ENCODE measurements around the gene RELL2. TPM values are rescaled to one million over a fixed set of nuclear protein-coding genes. Genes with fewer than 3 reads are reported as not detected.
"Not testable (repeated sequence)": the region's sequence is repeated elsewhere in the genome, so short reads cannot be mapped to it uniquely, and the experiment has no call there.

The RELL2 gene
- total RNA-seq, 1 experiment from 2014 or later: 20.4 TPM

GRCh38 chr5:141603923-141604717 is 32.7 kb upstream of the RELL2 start:
- no peak for DNase-seq
- H3K4me1 ChIP-seq (ENCODE audit: low read length): peaks cover 99% of the 10 kb centered on the region
- H3K9ac ChIP-seq (ENCODE audit: low read length): peak overlapping the region; percentile 16; the same call in 1 of the 2 replicates
- peak overlapping the region; percentile 87 for H3K27ac ChIP-seq (ENCODE audit: low read length)
- H3K4me3 ChIP-seq (ENCODE audit: low read length): no peak overlapping the region
- H3K27me3 ChIP-seq (ENCODE audit: low read length): no peaks in the 10 kb centered on the region
- peaks cover 98% of the 10 kb centered on the region for H3K79me2 ChIP-seq (ENCODE audit: low read length)
- H3K4me2 ChIP-seq (ENCODE audit: low read depth, low read length, poor library complexity, severe bottlenecking): peak overlapping the region; percentile 63
- no peaks in the 10 kb centered on the region for H3K9me3 ChIP-seq (ENCODE audit: low read length)
- H3K9me2 ChIP-seq (replicated peaks; ENCODE audit: insufficient read depth, low read length): no peaks in the 10 kb centered on the region
- no peaks in the 10 kb centered on the region for H3K36me3 ChIP-seq (ENCODE audit: insufficient read depth, low read length)
- no peaks in the 10 kb centered on the region for H4K20me1 ChIP-seq (ENCODE audit: insufficient read depth, low read depth, low read length)
- H2AFZ ChIP-seq (ENCODE audit: low read length): no peak overlapping the region

DNA sequence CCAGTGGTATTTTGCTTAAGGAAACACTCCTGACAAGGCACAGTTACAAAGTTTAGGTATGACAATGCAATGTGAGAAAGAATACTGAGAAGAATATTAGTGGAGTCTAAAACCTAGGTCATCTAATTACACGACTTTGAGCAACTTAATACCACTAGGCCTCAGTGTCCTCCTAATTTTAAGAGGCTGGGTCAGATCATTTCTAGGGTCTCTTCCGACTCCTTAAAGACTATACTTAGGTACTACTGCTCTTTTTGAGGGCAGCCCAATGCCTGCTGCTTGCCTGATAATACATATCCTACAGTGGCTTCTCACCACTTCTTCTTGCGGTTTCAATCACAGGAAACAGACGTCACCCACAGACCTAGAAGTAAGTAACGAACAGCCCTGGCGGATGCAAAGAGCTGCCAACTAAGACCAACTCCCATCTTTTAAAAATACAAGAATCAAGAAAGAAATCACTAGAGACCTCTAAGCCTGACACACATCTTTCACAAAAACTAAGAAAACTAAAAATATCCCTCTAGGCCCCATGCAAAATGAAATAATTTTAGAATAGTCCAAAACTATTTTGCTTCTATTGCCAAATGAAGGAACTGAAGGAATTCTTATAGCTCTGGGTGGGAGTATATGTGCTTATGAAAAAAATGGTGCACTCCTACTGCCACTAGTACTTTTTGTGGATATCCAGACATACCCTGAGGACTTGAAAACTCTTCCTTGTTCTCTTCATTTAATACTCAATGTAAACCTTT is 31.1 kb upstream of the RELL2 start:
- H3K9me3 ChIP-seq (ENCODE audit: low read length): no peaks in the 10 kb centered on the region
- H3K9me2 ChIP-seq (replicated peaks; ENCODE audit: insufficient read depth, low read length): no peaks in the 10 kb centered on the region
- H3K27ac ChIP-seq (ENCODE audit: low read length): peak overlapping the region; percentile 87
- H3K36me3 ChIP-seq (ENCODE audit: insufficient read depth, low read length): no peaks in the 10 kb centered on the region
- H3K79me2 ChIP-seq (ENCODE audit: low read length): peaks cover 96% of the 10 kb centered on the region
- H3K4me1 ChIP-seq (ENCODE audit: low read length): peaks cover 90% of the 10 kb centered on the region
- no peaks in the 10 kb centered on the region for H4K20me1 ChIP-seq (ENCODE audit: insufficient read depth, low read depth, low read length)
- peak overlapping the region; percentile 37 for H3K4me3 ChIP-seq (ENCODE audit: low read length)
- peak overlapping the region; percentile 41 for H3K9ac ChIP-seq (ENCODE audit: low read length)
- peak; percentile 91 for DNase-seq
- H3K4me2 ChIP-seq (ENCODE audit: low read depth, low read length, poor library complexity, severe bottlenecking): peak overlapping the region; percentile 63
- no peak overlapping the region for H2AFZ ChIP-seq (ENCODE audit: low read length)
- no peaks in the 10 kb centered on the region for H3K27me3 ChIP-seq (ENCODE audit: low read length)

DNA sequence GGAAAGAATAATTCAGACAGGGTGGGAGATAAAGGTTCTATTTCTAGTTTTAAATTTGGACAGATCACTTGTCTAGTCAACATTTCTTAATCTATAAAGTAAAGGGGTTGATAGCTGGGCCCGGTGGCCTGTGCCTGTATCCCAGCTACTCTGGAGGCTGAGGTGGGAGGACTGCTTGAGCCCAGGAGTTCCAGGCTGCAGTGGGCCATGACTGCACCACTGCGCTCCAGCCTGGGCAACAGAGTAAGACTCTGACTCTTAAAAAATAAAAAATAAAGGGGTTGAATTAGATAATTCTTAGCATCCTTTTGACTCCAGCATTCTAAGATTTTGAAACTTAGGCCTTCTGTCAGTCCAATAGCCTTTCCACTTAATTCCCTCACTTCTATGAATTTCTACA is 28.8 kb upstream of the RELL2 start:
- Histone ChIP-seq H3K9me2 (replicated peaks; ENCODE audit: insufficient read depth, low read length) (no peaks in the 10 kb centered on the region), H3K27me3 (ENCODE audit: low read length) (no peaks in the 10 kb centered on the region), H3K9me3 (ENCODE audit: low read length) (no peaks in the 10 kb centered on the region), H4K20me1 (ENCODE audit: insufficient read depth, low read depth, low read length) (no peaks in the 10 kb centered on the region), H2AFZ (ENCODE audit: low read length) (no peak overlapping the region), H3K4me3 (ENCODE audit: low read length) (no peak overlapping the region), H3K79me2 (ENCODE audit: low read length) (peaks cover 97% of the 10 kb centered on the region), H3K4me1 (ENCODE audit: low read length) (peaks cover 77% of the 10 kb centered on the region), H3K27ac (ENCODE audit: low read length) (peak overlapping the region; percentile 87), H3K4me2 (ENCODE audit: low read depth, low read length, poor library complexity, severe bottlenecking) (peak overlapping the region; percentile 26), H3K9ac (ENCODE audit: low read length) (no peak overlapping the region), H3K36me3 (ENCODE audit: insufficient read depth, low read length) (peaks cover 15% of the 10 kb centered on the region)
- no peak for DNase-seq

DNA sequence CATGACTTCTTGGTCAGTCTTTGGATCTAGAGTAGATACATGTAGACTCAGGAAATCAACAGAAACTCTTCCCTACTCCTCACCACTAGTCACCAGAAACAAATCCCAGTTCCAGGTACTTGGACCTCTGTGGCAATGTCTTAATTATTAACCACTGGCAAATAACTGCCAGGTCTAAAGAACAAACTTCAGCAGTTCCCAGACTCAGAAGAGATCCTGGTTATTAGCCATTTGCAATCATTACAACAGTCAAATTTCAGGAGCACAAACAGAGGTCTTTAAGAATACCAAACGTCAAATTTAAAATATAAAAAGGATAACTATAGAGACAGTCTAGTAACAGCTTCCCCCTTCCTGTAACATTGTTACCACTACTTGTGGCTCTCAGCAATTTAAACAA is 28.2 kb upstream of the RELL2 start:
- H3K9me2 ChIP-seq (replicated peaks; ENCODE audit: insufficient read depth, low read length): no peaks in the 10 kb centered on the region
- H3K36me3 ChIP-seq (ENCODE audit: insufficient read depth, low read length): peaks cover 20% of the 10 kb centered on the region
- H3K27ac ChIP-seq (ENCODE audit: low read length): peak overlapping the region; percentile 87
- H3K27me3 ChIP-seq (ENCODE audit: low read length): no peaks in the 10 kb centered on the region
- peaks cover 77% of the 10 kb centered on the region for H3K4me1 ChIP-seq (ENCODE audit: low read length)
- no peak overlapping the region for H3K9ac ChIP-seq (ENCODE audit: low read length)
- H3K4me3 ChIP-seq (ENCODE audit: low read length): no peak overlapping the region
- no peaks in the 10 kb centered on the region for H4K20me1 ChIP-seq (ENCODE audit: insufficient read depth, low read depth, low read length)
- H3K9me3 ChIP-seq (ENCODE audit: low read length): no peaks in the 10 kb centered on the region
- peaks cover 97% of the 10 kb centered on the region for H3K79me2 ChIP-seq (ENCODE audit: low read length)
- H2AFZ ChIP-seq (ENCODE audit: low read length): no peak overlapping the region
- no peak for DNase-seq
- peak overlapping the region; percentile 26 for H3K4me2 ChIP-seq (ENCODE audit: low read depth, low read length, poor library complexity, severe bottlenecking)

DNA sequence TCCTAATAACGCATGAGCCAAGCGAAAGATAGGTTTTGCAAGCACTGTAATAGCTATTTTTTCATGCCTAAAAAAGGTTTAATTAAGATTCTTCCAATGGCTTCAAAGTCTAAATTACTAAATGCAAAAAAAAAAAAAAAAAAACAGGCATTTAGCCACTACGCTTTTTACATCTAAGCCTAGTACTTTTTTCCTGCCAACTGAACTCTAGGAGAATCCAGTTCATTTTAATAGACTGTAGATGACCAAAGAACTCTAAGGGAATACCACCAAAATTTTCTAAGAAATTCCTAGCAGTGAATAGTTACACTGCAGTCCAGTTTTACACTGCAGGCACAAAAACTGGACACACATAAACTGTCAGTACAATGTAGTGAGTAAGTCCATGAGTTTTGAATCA is 27.8 kb upstream of the RELL2 start:
- Histone ChIP-seq H3K4me2 (ENCODE audit: low read depth, low read length, poor library complexity, severe bottlenecking) (peak overlapping the region; percentile 26), H3K27me3 (ENCODE audit: low read length) (no peaks in the 10 kb centered on the region), H4K20me1 (ENCODE audit: insufficient read depth, low read depth, low read length) (no peaks in the 10 kb centered on the region), H3K9me2 (replicated peaks; ENCODE audit: insufficient read depth, low read length) (no peaks in the 10 kb centered on the region), H3K9me3 (ENCODE audit: low read length) (no peaks in the 10 kb centered on the region), H3K36me3 (ENCODE audit: insufficient read depth, low read length) (peaks cover 22% of the 10 kb centered on the region), H3K27ac (ENCODE audit: low read length) (peak overlapping the region; percentile 87), H3K4me1 (ENCODE audit: low read length) (peaks cover 77% of the 10 kb centered on the region), H3K4me3 (ENCODE audit: low read length) (no peak overlapping the region), H3K9ac (ENCODE audit: low read length) (no peak overlapping the region), H3K79me2 (ENCODE audit: low read length) (peaks cover 97% of the 10 kb centered on the region), H2AFZ (ENCODE audit: low read length) (no peak overlapping the region)
- no peak for DNase-seq

GRCh38 chr5:141609921-141610320 is 26.9 kb upstream of the RELL2 start:
- H3K9me3 ChIP-seq (ENCODE audit: low read length): not testable (repeated sequence)
- H3K4me2 ChIP-seq (ENCODE audit: low read depth, low read length, poor library complexity, severe bottlenecking): peak overlapping the region; percentile 26

GRCh38 chr5:141611289-141611688 is 25.5 kb upstream of the RELL2 start:
- Histone ChIP-seq H3K4me2 (ENCODE audit: low read depth, low read length, poor library complexity, severe bottlenecking) (no peak overlapping the region), H3K36me3 (ENCODE audit: insufficient read depth, low read length) (peaks cover 27% of the 10 kb centered on the region), H2AFZ (ENCODE audit: low read length) (no peak overlapping the region), H3K79me2 (ENCODE audit: low read length) (peaks cover 93% of the 10 kb centered on the region), H4K20me1 (ENCODE audit: insufficient read depth, low read depth, low read length) (no peaks in the 10 kb centered on the region), H3K9me2 (replicated peaks; ENCODE audit: insufficient read depth, low read length) (no peaks in the 10 kb centered on the region), H3K9me3 (ENCODE audit: low read length) (no peaks in the 10 kb centered on the region), H3K4me3 (ENCODE audit: low read length) (no peak overlapping the region), H3K27me3 (ENCODE audit: low read length) (no peaks in the 10 kb centered on the region), H3K27ac (ENCODE audit: low read length) (peak overlapping the region; percentile 27; the same call in 1 of the 2 replicates), H3K4me1 (ENCODE audit: low read length) (peaks cover 74% of the 10 kb centered on the region), H3K9ac (ENCODE audit: low read length) (no peak overlapping the region)
- DNase-seq: no peak

More at GRCh38 chr5:141609921-141610320, 26.9 kb upstream of the RELL2 start:
- Histone ChIP-seq H3K27ac (ENCODE audit: low read length) (peak overlapping the region; percentile 87; the same call in 1 of the 2 replicates), H3K36me3 (ENCODE audit: insufficient read depth, low read length) (peaks cover 22% of the 10 kb centered on the region), H3K4me1 (ENCODE audit: low read length) (peaks cover 77% of the 10 kb centered on the region), H3K79me2 (ENCODE audit: low read length) (peaks cover 97% of the 10 kb centered on the region)
- H3K9me2 ChIP-seq (replicated peaks; ENCODE audit: insufficient read depth, low read length); H4K20me1 ChIP-seq (ENCODE audit: insufficient read depth, low read depth, low read length); H2AFZ ChIP-seq (ENCODE audit: low read length); DNase-seq; H3K9ac ChIP-seq (ENCODE audit: low read length); H3K27me3 ChIP-seq (ENCODE audit: low read length); H3K4me3 ChIP-seq (ENCODE audit: low read length): not testable (repeated sequence)

GRCh38 chr5:141613344-141613743 is 23.5 kb upstream of the RELL2 start:
- Histone ChIP-seq H3K36me3 (ENCODE audit: insufficient read depth, low read length) (peaks cover 27% of the 10 kb centered on the region), H3K4me1 (ENCODE audit: low read length) (peaks cover 69% of the 10 kb centered on the region), H3K27me3 (ENCODE audit: low read length) (no peaks in the 10 kb centered on the region), H3K27ac (ENCODE audit: low read length) (peak overlapping the region; percentile 83), H3K4me2 (ENCODE audit: low read depth, low read length, poor library complexity, severe bottlenecking) (peak overlapping the region; percentile 78), H3K9me3 (ENCODE audit: low read length) (no peaks in the 10 kb centered on the region), H2AFZ (ENCODE audit: low read length) (no peak overlapping the region), H3K9me2 (replicated peaks; ENCODE audit: insufficient read depth, low read length) (no peaks in the 10 kb centered on the region), H3K9ac (ENCODE audit: low read length) (no peak overlapping the region), H3K4me3 (ENCODE audit: low read length) (peak overlapping the region; percentile 34; the same call in 1 of the 2 replicates), H4K20me1 (ENCODE audit: insufficient read depth, low read depth, low read length) (peaks cover 3% of the 10 kb centered on the region; the same call in 1 of the 2 replicates), H3K79me2 (ENCODE audit: low read length) (peaks cover 93% of the 10 kb centered on the region)
- no peak for DNase-seq
